NCI-H345 treated with DMSO at 0.1 percent for 48 hours (cell line): ENCODE data around the gene UBA3.

ENCODE experiments used
- DNase-seq: peaks from one replicate; lab custom pipeline; 2025; ENCODE audit not compliant: unreplicated experiment; lab: John Stamatoyannopoulos, UW

The UBA3 gene

DNA sequence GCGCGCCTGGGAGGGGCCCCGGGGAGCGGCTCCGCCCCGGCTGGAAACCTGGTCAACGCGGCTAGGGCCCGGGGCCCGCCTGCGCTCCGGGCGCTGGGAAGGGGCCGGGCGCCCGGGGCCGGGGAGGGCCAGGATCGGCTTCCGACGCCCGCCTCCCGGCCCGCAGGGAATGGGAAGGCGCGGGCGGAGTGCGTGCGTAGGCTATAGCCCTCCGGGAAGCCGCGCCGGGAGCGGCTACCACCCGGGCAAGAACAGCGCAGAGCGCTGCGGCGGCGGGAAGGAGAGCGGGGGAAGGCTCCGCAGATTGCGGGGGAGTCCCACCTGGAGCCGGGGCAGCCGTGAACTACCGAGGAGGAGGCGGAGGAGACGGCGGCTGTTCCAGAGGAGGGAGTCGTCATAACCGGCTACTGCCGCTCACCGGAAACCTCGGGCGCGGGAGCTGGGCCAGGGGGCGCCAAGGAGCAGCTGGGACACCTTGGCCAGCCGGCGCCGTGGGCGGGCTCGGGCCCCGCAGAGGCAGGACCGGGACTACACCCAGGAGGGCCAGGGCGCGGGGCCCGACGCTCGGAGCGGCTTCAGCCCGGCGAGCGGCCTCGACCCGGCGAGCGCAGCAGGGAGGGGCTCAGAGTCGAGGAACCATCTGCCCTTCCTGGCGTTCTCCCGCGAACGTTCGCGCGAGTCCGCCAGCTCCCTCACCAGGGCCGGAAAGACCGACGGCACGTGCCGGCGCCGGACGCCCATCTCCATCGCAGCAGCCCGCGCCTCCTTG is 66.7 kb downstream of the UBA3 start, which contains the start of gene EOGT:
Gene EOGT, minus strand, starts transcription at position 432 of the 769 bp plus-strand sequence. CDS start 3,838 bp downstream, outside the sequence.
- DNase-seq, result peak; percentile 32

DNA sequence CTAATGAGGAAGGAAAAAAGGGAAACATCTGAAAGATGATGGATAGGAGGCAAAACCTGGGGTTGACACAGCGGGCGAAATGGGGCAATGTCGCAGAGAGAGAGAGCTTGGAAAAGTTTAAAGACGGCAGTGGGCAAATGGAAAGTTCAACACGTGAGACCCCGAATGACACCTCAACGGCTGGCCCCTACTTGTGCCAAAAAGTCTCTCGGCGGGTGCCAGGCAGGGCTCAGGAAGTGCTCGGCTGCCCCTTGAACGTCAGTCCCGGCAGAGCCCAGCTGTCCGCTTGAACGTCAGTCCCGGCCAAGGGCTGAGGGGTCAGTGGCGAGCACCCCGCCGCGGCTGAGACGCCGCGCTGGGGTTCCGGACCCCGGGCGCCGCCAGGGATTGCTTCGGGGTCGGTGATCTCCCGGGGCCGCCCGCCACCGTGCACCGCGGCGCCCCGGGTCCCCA is 67.3 kb downstream of the UBA3 start:
- DNase-seq, result no peak

DNA sequence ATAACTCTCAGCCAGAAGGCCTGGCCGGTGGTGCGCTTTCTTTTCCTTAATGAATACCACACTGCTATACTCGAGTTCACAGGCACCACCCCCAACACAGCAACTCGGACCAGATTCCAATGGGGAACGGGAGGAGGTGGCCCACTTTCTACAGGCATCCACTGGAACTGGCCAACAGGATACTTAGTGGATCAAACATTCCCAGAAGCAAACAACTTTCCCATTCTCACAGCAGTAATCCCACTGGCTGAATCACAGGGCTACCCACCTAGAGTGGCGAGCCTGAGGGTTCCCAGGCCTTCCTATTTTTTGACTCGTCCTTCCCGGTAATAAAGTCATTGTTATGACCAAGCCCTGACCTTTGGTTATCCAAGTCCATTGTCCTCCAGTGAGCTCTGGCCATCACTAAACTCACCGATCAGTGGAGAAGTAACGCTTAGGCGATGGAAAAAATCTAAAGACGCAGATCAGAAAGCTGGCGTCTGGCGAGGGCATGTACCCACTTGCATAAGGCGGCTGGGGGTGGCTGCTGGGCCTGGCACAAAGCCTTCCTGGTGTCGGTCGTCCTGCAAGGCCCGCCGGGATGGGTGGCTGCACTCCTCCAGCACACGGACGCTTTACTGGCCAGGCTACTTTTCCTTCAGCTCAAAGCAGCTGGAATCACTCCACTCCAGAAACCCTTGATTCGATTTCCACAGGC is 67.9 kb downstream of the UBA3 start:
- DNase-seq, result no peak

DNA sequence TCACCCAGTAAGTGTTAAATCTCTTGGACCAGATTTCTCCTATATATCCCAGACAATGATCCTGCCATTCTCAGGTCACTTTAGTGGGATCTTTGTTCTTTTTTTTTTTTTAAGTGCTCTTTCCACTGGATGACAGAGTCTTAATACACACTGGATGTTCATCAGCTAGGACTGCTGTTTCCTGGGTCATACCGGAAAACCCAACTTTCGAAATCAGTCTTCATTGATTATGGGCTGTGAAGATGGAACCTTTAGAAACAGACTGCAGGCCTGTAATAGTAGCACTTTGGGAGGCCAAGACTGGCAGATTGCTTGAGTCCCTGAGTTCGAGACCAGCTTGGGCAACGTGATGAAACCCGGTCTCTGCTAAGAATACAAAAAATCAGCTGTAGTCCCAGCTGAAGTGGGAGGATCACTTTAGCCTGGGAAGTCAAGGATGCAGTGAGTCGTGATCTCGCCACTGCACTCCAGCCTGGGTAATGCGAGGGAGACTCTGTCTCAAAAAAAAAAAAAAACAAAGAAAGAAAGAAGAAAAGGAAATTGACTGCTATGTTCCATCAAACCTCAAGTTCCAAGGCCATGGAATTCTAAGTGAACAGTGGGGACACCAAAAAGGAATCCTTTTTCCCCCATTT is 69.0 kb downstream of the UBA3 start:
- no peak for DNase-seq

DNA sequence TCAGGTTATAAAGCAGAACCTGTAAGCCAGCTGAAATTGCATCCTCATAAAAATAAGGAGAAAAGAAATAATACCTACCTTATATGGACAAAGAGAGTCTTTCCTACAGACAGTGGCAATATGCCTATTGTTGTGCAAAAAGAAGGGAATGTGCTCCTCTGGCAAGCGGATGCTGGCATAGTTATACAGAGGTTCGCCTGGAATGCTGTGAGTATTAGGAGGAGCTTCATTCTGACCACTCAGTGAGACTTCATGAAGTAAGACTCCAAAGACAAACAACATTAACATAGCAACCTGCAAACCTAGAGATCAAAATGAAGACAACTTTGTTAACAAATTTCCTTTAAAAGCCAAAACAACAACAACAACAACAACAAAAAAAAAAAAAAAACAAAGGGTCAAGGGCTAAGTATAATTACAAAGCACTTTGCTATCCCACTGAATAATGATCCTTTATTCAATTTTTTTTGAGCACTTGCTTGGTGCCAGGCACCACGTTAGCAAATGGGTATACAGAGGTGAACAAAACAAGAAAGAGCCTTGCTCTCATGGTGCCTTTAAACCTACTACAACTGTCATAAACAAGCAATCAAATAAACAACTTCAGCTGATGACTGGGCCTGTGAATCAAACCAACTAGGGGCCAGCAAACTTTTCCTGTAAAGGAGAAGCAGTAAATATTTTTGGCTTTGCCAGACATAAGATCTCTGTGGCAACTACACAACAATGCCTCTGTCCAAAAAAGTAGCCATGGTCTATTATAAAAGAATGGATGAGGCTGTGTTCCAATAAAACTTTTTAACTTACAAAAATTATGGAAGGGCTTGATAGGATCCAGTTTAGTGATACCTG is 70.4 kb downstream of the UBA3 start:
- DNase-seq, result no peak

DNA sequence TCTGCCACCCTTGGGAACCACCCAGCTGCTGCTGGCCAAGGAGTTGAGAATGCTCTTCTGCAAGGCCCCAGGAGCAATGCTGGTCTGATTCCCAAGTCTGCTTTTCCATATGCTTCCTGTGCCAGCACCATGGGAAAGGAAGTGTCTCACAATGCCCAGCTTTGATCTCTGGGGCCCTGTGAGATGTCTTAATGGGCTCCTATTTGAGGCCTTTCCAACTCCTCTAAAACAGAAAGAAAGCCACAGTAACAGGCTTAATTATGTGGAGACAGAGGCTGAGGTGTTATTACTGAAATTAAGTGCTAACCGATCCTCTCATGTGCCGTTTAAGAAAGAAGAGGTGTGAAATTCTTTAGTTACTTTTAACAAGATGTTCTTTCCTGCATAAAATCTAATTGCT is 71.2 kb downstream of the UBA3 start:
- no peak for DNase-seq

DNA sequence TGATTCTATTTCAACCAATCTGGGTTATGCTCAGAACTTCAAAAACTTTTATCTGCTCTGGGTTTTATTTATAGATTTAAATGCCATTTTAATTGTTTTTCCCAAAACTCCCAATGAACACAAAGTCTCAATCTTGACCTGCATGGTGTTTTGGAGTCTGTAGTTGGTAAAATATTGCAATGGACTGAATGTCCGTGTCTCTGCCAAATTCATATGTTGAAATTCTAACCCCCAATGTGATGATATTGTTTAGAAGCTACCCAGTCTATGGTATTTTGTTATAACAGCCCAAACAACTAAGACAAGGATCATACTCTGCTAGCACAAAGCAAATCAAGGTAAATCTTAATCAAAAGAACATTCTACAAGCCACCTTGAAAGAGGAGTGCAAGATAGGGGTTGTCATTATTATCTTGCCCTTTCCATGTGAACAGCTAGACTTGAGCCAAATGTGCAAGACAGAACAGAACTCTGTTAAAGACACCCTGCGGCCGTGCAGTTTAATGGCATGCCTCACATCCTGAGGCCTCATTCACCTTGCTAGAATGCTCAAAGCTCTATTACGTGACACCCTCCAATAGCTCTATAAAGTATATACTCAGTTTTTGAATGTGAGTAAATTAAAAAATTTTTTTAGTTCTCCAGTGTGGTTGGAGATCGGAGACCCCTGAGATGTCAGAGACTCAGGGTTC is 74.2 kb downstream of the UBA3 start:
- DNase-seq, result no peak

DNA sequence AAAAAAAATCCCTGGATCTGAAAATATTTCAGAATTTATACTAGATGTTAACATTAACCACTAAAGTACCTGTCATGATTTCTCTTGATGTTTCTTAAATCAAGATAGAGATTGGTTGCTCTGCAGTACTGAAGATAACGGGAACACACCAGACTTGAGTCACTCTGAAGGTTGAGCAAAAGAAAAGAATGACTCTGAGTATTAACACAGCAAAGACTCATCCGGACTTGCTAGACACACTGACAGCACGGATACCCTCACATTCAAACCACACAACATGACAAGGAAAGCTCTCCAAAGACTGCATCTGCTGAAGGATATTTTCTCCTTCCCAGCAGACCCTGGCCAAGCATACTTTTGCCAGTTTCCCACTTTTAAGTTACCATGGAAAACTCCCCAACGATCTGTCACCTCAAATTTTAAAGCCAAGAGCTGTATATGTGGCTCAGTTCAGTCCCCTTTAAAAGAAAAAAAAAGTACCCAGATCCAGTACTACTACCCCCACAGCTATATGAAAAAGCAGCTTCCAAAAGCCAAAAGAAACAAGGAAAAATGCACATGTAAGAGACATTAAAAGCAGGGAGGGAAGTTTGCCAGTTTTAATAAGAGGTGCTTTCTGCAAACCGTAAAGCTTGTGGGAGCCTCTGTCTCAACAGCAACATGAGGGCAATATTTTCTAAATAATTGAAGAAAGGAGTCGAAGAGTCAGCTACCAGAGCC is 74.9 kb downstream of the UBA3 start:
- DNase-seq, result no peak
